ENCODE measurements around the gene UBE2J2. TPM values are rescaled to one million over a fixed set of nuclear protein-coding genes. Genes with fewer than 3 reads are reported as not detected.
A peak's percentile ranks its signal among the peaks of the same experiment; 100 is the strongest.

Gene UBE2J2
- total and polyA plus RNA-seq, 2 of the 13 experiments (the other 11 are each of a cell fraction or from before 2014, with no cell fraction given), result 25.4 to 29.4 TPM

GRCh38 chr1:1307923-1308755 is 34.5 kb upstream of the UBE2J2 start, which contains the start of the genes ACAP3 and PUSL1 (continued):
- TF ChIP-seq DDIT3 (CRISPR knock-in tag; IDR thresholded peaks at IDR 0.05) (no peak), ZNF331 (CRISPR knock-in tag; IDR thresholded peaks at IDR 0.05) (0 out of 2 replicates have a peak, but pooled peaks have one; percentile 49), ZNF615 (CRISPR knock-in tag; IDR thresholded peaks at IDR 0.05; ENCODE audit: borderline replicate concordance) (no peak), ZNF326 (CRISPR knock-in tag; IDR thresholded peaks at IDR 0.05; ENCODE audit: borderline replicate concordance) (no peak), MZF1 (CRISPR knock-in tag; IDR thresholded peaks at IDR 0.05; ENCODE audit: borderline replicate concordance) (no peak), ZBTB46 (CRISPR knock-in tag; IDR thresholded peaks at IDR 0.05; ENCODE audit: borderline replicate concordance) (no peak), HOXA9 (CRISPR knock-in tag; IDR thresholded peaks at IDR 0.05; ENCODE audit: borderline replicate concordance) (no peak), ZNF83 (CRISPR knock-in tag; IDR thresholded peaks at IDR 0.05; ENCODE audit: borderline replicate concordance) (no peak), NAIF1 (CRISPR knock-in tag; IDR thresholded peaks at IDR 0.05; ENCODE audit: borderline replicate concordance) (no peak), ZNF350 (CRISPR knock-in tag; IDR thresholded peaks at IDR 0.05; ENCODE audit: borderline replicate concordance, low read depth) (no peak), SKIL (CRISPR knock-in tag; IDR thresholded peaks at IDR 0.05; ENCODE audit: borderline replicate concordance) (peak; percentile 71; the same call in 1 of the 2 replicates), ATF6 (CRISPR knock-in tag; conservative IDR thresholded peaks at IDR 0.05) (no peak), ZBTB37 (CRISPR knock-in tag; IDR thresholded peaks at IDR 0.05) (no peak), MXD4 (CRISPR knock-in tag; IDR thresholded peaks at IDR 0.05) (peak; percentile 78), ZNF264 (CRISPR knock-in tag; IDR thresholded peaks at IDR 0.05) (peak; percentile 54; the same call in 1 of the 2 replicates), ZFAT (CRISPR knock-in tag; conservative IDR thresholded peaks at IDR 0.05) (0 out of 2 replicates have a peak, but pooled peaks have one; percentile 36), GTF2F1 (IDR thresholded peaks at IDR 0.05; ENCODE audit: low read length) (no peak), TCF7L2 (IDR thresholded peaks at IDR 0.05; ENCODE audit: low read depth, low read length) (no peak), ZNF747 (CRISPR knock-in tag; IDR thresholded peaks at IDR 0.05; ENCODE audit: borderline replicate concordance) (no peak)

All from HepG2 (cell line).